ENCODE results near the gene FANCI.

DNA sequence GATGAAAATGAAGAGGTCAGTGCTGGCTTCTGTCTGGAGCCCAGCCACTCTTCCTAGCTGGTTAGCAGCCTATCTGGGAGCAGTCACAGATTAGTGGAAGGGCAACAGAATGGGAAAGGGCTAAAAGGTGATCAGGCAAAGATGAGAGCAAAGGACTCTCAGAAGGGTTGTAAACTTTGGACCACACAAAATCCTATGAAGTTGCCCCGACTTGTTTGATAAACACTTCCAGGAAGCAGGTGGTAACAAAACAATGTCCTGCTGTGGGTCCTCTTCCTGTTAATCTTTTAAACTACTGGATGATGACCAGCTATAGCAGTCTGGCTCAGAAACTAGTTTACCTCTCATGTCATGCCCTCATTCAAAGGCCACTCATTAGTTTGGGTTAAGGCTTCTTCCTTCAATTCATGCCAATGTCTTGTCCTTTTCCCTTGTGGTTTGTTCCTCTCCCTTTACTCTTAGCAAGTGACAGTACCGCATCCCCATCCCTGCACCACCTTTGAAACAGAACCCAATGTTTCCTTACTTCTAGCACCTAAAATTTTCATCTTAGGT is 71.7 kb downstream of the FANCI start:
- TF ChIP-seq EZH2 (IDR thresholded peaks at IDR 0.05): no peak
- TF ChIP-seq, protein P1, sequence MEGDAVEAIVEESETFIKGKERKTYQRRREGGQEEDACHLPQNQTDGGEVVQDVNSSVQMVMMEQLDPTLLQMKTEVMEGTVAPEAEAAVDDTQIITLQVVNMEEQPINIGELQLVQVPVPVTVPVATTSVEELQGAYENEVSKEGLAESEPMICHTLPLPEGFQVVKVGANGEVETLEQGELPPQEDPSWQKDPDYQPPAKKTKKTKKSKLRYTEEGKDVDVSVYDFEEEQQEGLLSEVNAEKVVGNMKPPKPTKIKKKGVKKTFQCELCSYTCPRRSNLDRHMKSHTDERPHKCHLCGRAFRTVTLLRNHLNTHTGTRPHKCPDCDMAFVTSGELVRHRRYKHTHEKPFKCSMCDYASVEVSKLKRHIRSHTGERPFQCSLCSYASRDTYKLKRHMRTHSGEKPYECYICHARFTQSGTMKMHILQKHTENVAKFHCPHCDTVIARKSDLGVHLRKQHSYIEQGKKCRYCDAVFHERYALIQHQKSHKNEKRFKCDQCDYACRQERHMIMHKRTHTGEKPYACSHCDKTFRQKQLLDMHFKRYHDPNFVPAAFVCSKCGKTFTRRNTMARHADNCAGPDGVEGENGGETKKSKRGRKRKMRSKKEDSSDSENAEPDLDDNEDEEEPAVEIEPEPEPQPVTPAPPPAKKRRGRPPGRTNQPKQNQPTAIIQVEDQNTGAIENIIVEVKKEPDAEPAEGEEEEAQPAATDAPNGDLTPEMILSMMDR (IDR thresholded peaks at IDR 0.05 in 2 of 3, conservative IDR thresholded peaks at IDR 0.05 in 1 of 3; ENCODE audit: borderline replicate concordance in 1 of 3, insufficient read depth in 1 of 3, low read depth in 2 of 3, low read length in 2 of 3): no peak
- no peak for TF ChIP-seq POLR2A (IDR thresholded peaks at IDR 0.05; ENCODE audit: borderline replicate concordance, extremely low read depth, insufficient read depth, insufficient read length)
- no peak for TF ChIP-seq POLR2AphosphoS5 (IDR thresholded peaks at IDR 0.05; ENCODE audit: low read depth, low read length)
